ENCODE results near the gene GUK1.
"Not testable (repeated sequence)": the region's sequence is repeated elsewhere in the genome, so short reads cannot be mapped to it uniquely, and the experiment has no call there.

GUK1 gene

DNA sequence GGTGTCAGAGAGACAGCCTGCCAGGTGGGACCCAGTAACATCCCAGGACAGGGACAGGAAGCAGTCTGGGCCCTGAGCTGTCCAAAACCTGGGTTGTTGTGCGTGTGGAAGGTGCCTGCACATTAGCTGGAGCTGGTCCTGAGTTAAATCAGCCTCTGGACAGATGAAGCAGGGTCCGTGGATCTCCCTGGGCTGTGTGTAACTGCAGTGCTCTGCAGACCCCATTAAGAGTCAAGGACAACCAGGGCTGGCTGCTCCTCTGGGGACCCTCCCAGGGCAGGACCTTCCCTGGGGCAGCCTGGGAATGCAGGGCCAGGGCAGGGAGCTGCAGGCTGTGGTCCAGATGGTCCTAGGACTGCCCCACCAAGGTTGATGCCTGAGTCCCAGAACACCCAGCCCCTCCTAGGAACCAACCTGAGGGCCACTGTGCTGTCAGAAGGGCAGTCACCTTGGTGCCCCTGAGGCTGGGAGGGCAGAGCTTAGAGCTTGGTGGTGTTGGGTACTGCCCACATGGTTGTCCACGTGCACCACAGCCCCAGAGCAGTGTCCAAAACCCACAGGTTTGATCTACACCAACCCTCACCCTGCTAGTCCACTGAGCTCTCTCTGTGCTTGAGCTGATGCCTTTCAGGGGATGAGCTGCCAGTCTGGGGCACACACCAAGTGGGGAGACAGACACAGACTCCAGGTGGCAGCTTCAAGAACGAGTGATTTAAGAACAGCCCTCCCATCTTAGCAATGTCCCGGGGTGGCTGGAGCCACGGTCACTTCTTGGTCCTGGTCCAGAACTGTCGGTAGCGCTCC, 33.9 kb upstream of the GUK1 start:
- no peak for TF ChIP-seq TAF1 (IDR thresholded peaks at IDR 0.05; ENCODE audit: borderline replicate concordance, low read depth, low read length)
- no peak for TF ChIP-seq POLR2A (IDR thresholded peaks at IDR 0.05; ENCODE audit: low read depth, low read length)
- no peak for TF ChIP-seq POLR2AphosphoS5 (IDR thresholded peaks at IDR 0.05; ENCODE audit: low read depth, low read length)
- FAIRE-seq: no peak
- DNase-seq (ENCODE audit: insufficient read length): no peak

DNA sequence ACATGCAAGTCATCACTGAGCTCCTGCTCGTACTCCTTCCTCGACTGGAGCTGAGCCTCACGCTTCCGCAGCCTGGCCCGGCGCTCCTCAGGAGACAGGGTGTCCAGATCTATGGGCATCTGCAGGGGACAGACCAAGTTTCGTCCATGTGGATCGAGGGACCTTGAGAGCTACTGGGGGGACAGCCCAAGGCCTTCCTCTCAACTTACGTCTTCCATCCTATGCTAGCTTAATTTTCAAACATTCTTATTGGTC, 33.4 kb upstream of the GUK1 start:
- no peak for FAIRE-seq
- TF ChIP-seq POLR2A (IDR thresholded peaks at IDR 0.05; ENCODE audit: low read depth, low read length) (no peak), TAF1 (IDR thresholded peaks at IDR 0.05; ENCODE audit: borderline replicate concordance, low read depth, low read length) (no peak), POLR2AphosphoS5 (IDR thresholded peaks at IDR 0.05; ENCODE audit: low read depth, low read length) (no peak)
- DNase-seq (ENCODE audit: insufficient read length): no peak

- no peak for DNase-seq (ENCODE audit: insufficient read length)
- FAIRE-seq: no peak
These were observed 32.4 kb upstream of the GUK1 start for GRCh38 chr1:228107636-228108035.

DNA sequence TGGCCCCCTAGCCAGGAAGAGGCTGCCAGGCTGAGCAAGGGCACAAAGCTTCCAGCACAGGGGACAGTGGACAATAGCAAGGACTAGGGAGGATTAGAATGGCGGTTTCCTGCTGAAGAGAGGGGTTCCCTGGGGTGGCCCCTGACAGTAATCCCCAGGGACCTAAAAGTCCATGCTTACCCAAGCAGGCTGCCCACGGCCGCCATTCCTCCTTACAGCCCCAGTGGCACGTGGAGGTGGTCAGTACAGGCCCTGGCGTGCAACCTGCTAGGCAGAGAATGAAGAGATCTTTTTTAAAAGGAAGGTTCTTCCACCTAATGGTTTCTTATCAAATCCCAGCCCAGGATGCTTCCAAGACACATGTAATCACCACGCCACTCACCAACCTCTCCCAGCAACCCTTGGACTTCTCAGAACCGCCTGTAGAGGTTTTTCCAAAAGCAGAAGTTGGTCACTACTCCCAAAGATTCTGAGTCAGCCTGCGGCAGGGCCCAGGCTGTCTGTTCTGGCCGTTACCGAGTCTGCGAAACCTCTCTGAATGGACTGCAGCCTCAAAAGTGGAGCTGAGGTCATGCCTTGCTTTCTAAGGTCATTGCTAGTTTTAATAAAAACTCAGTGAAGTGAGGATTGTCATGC, 31.9 kb upstream of the GUK1 start:
- TF ChIP-seq POLR2AphosphoS5 (IDR thresholded peaks at IDR 0.05; ENCODE audit: low read depth, low read length): no peak
- no peak for TF ChIP-seq POLR2A (IDR thresholded peaks at IDR 0.05; ENCODE audit: low read depth, low read length)
- TF ChIP-seq TAF1 (IDR thresholded peaks at IDR 0.05; ENCODE audit: borderline replicate concordance, low read depth, low read length): no peak
- DNase-seq (ENCODE audit: insufficient read length) (no peak), FAIRE-seq (no peak)

More at GRCh38 chr1:228107636-228108035, 32.4 kb upstream of the GUK1 start:
- TF ChIP-seq POLR2AphosphoS5 (IDR thresholded peaks at IDR 0.05; ENCODE audit: low read depth, low read length): no peak
- TF ChIP-seq POLR2A (IDR thresholded peaks at IDR 0.05; ENCODE audit: low read depth, low read length): no peak
- TF ChIP-seq TAF1 (IDR thresholded peaks at IDR 0.05; ENCODE audit: borderline replicate concordance, low read depth, low read length): no peak

- TF ChIP-seq TAF1 (IDR thresholded peaks at IDR 0.05; ENCODE audit: borderline replicate concordance, low read depth, low read length): no peak
- TF ChIP-seq POLR2AphosphoS5 (IDR thresholded peaks at IDR 0.05; ENCODE audit: low read depth, low read length): no peak
- no peak for TF ChIP-seq POLR2A (IDR thresholded peaks at IDR 0.05; ENCODE audit: low read depth, low read length)
- FAIRE-seq: no peak
- DNase-seq (ENCODE audit: insufficient read length): no peak
These were observed 31.4 kb upstream of the GUK1 start for GRCh38 chr1:228108742-228109072.

GRCh38 chr1:228109073-228109961, 30.8 kb upstream of the GUK1 start, which contains the start of gene MRPL55:
MRPL55 (minus strand) TSS chr1:228109299; CDS start chr1:228108260, 1,039 bp downstream.
- TF ChIP-seq POLR2A (IDR thresholded peaks at IDR 0.05; ENCODE audit: low read depth, low read length): peak; percentile 83
- peak; percentile 51 for TF ChIP-seq TAF1 (IDR thresholded peaks at IDR 0.05; ENCODE audit: borderline replicate concordance, low read depth, low read length)
- TF ChIP-seq POLR2AphosphoS5 (IDR thresholded peaks at IDR 0.05; ENCODE audit: low read depth, low read length): peak; percentile 91
- peak; percentile 93 for DNase-seq (ENCODE audit: insufficient read length)
- FAIRE-seq: peak; percentile 100

DNA sequence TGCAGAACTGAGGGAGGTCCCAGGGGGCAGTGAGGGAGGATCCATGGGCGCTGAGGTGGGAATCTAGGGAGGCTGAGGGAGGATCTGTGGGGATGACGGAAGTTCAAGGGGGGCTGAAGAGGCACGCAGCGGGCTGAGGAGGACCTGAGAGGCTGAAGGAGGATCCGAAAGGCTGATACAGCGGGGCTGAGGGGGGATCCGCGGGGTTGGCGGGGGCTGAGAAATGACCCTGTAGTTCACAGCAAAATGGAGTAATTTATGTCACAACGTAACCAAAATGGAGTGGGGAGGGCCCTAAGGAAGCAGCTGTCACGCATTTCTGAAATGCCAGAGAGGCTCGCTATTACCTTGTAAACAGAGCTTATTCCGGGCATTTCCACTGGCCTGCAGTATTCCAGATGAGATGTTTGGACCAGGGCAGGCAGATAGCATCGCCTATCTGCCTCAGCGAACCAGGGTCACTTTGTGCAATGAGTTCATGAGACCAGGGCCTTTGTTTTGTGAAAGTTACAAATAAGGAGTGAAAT, 30.1 kb upstream of the GUK1 start:
- TF ChIP-seq TAF1 (IDR thresholded peaks at IDR 0.05; ENCODE audit: borderline replicate concordance, low read depth, low read length): no peak
- no peak for TF ChIP-seq POLR2AphosphoS5 (IDR thresholded peaks at IDR 0.05; ENCODE audit: low read depth, low read length)
- no peak for TF ChIP-seq POLR2A (IDR thresholded peaks at IDR 0.05; ENCODE audit: low read depth, low read length)
- no peak for DNase-seq (ENCODE audit: insufficient read length)
- peak; percentile 82 for FAIRE-seq

GRCh38 chr1:228110556-228110955, 29.5 kb upstream of the GUK1 start:
- no peak for FAIRE-seq
- DNase-seq (ENCODE audit: insufficient read length): no peak
- no peak for TF ChIP-seq POLR2A (IDR thresholded peaks at IDR 0.05; ENCODE audit: low read depth, low read length)
- no peak for TF ChIP-seq TAF1 (IDR thresholded peaks at IDR 0.05; ENCODE audit: borderline replicate concordance, low read depth, low read length)
- no peak for TF ChIP-seq POLR2AphosphoS5 (IDR thresholded peaks at IDR 0.05; ENCODE audit: low read depth, low read length)

- not testable (repeated sequence) for FAIRE-seq; DNase-seq (ENCODE audit: insufficient read length)
These were observed 28.8 kb upstream of the GUK1 start for GRCh38 chr1:228111315-228111714.

DNA sequence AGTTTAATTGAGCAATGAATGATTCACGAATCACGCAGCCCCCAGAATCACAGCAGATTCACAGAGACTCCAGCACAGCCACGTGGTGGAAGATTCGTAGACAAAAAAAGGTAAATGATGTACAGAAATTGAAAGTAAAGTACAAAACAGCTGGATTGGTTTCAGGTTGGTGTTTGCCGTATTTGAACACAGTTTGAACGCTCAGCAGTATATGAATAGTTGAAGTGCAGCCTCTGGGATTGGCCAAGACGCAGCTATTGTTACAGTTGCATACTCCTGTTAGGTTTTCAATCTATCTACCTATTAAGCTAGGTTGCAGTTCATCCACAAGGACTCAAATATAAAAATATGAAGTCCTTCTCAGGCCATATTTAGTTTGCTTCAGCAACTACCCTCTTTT, 27.9 kb upstream of the GUK1 start:
- FAIRE-seq: no peak
- DNase-seq (ENCODE audit: insufficient read length): no peak
- TF ChIP-seq POLR2AphosphoS5 (IDR thresholded peaks at IDR 0.05; ENCODE audit: low read depth, low read length) (no peak), TAF1 (IDR thresholded peaks at IDR 0.05; ENCODE audit: borderline replicate concordance, low read depth, low read length) (no peak), POLR2A (IDR thresholded peaks at IDR 0.05; ENCODE audit: low read depth, low read length) (no peak)

DNA sequence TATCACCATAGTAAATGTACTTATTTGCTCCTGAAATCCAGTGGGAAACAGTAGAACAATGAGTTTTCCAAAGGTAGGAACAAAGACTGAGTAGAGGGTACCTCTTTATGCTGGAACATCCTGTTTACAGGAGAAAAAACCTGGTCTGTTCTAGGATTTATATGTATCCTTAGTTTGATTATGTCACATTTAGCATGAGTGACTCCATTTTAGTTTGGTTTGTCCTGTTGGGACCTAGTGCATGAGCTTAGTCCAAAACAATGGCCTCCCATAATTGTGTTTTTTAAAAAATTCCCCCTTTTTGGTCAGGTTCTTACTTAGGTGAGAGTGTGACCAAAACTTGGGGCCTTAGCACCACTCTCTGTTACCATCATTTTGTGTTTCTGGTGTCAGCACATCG, 27.5 kb upstream of the GUK1 start:
- TF ChIP-seq TAF1 (IDR thresholded peaks at IDR 0.05; ENCODE audit: borderline replicate concordance, low read depth, low read length): no peak
- TF ChIP-seq POLR2AphosphoS5 (IDR thresholded peaks at IDR 0.05; ENCODE audit: low read depth, low read length): no peak
- TF ChIP-seq POLR2A (IDR thresholded peaks at IDR 0.05; ENCODE audit: low read depth, low read length): no peak
- DNase-seq (ENCODE audit: insufficient read length) (no peak), FAIRE-seq (no peak)
